ENCODE data around the gene ITGAL.
"Not testable (repeated sequence)": the region's sequence is repeated elsewhere in the genome, so short reads cannot be mapped to it uniquely, and the experiment has no call there.

The ITGAL gene

DNA sequence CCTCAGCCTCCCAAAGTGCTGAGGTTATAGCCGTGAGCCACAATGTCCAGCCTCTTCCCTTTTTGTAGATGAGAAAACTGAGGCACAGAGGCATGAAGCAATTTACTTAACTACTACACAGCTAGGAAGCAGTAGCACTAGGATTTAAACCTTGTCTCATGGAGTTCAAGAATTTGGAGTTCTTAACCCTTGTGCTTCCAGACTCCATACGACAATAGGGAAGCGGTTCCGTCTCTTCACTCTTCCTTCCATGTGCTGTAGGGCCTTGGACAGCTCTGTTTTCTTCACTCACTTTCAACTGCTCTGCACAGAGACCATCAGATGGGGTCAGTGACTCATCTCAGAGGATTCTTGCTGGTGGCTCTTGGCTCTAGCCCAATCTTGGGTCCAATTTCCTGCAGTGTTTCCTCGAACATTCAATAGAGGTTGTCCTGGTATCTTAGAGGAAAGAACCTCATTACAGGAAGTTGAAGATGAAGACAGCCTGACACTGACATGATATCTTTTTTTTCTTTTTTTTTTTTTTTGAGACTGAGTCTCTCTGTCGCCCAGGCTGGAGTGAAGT is 19.3 kb downstream of the ITGAL start:
- no peak for DNase-seq (ENCODE audit: low read depth in 2 of 2)

DNA sequence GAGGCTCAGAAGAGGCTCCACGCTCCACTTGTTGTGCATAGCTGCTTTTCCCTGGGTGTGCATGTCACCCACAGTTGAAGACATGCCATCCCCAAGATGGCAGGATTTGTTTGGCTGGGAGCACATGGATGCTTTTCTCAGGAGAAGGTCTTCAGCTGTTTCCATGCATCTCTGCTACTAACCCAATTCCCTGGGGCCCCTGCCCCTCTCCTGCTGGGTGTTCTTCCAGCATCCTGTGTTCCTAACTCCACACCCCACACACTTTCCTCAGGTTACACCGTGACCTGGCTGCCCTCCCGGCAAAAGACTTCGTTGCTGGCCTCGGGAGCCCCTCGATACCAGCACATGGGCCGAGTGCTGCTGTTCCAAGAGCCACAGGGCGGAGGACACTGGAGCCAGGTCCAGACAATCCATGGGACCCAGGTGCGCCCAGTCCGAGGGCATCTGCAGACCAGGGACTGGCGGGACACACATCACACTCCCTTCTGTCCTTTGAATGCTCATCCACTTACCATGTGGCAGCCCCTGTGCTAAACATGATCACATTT is 21.5 kb downstream of the ITGAL start:
- no peak for DNase-seq (ENCODE audit: low read depth in 2 of 2)

DNA sequence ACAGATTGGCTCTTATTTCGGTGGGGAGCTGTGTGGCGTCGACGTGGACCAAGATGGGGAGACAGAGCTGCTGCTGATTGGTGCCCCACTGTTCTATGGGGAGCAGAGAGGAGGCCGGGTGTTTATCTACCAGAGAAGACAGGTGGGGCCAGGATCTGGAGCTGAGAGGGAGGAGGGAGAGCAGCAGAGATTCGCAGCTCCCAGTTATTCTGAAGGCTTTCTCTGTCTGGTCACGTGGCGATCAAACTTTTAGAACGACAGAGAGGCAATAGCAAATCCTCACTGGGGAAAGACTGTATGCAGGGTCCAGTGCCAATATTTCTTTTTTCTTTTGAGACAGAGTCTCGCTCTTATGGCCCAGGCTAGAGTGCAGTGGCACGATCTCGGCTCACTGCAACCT is 22.2 kb downstream of the ITGAL start:
- no peak for DNase-seq (ENCODE audit: low read depth in 2 of 2)

DNA sequence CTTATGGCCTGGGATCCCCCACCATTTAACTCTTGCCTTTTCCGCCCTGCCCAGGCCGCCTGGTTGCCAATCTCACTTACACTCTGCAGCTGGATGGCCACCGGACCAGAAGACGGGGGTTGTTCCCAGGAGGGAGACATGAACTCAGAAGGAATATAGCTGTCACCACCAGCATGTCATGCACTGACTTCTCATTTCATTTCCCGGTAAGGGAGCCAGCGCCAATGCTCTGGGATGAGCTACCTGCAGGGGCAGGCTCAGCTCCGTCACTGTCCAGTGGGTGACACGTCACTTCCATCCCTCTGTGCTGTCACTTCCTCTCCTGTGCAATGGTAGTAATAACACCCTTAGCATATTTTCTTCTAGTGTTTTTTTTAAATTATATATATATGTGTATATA is 26.7 kb downstream of the ITGAL start:
- DNase-seq (ENCODE audit: low read depth in 2 of 2) = no peak

- DNase-seq (ENCODE audit: low read depth in 2 of 2) = no peak
Measured at GRCh38 chr16:30503403-30504296, 31.1 kb downstream of the ITGAL start.

DNA sequence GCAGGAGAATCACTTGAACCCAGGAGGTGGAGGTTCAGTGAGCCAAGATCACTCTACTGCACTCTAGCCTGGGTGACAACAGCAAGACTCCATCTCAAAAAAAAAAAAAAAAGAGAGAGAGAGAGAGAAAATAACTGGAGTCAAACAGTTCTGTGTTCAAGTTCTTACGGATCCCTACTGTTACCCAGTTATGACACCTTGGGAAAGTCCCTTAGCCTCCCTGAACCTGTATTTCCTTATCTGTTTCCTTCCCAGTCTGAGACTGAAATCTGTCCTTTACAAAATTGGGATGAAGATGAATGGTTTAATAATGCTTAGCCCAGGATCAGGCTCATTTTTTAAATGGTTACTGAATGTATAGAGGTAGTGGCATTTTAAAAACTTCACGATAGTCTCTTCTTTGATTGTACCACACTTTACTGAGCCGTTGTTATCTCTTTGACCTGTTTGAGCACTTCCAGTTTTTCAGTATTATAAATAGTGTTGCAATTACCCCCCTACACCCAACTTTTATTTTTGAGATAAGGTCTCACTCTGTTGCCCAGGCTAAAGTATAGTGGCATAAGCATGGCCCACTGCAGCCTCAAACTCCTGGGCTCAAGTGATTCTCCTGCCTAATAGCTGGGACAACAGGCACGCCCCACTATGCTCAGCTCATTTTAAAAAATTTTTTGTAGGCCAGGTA is 36.7 kb downstream of the ITGAL start:
- no peak for DNase-seq (ENCODE audit: low read depth in 2 of 2)

DNA sequence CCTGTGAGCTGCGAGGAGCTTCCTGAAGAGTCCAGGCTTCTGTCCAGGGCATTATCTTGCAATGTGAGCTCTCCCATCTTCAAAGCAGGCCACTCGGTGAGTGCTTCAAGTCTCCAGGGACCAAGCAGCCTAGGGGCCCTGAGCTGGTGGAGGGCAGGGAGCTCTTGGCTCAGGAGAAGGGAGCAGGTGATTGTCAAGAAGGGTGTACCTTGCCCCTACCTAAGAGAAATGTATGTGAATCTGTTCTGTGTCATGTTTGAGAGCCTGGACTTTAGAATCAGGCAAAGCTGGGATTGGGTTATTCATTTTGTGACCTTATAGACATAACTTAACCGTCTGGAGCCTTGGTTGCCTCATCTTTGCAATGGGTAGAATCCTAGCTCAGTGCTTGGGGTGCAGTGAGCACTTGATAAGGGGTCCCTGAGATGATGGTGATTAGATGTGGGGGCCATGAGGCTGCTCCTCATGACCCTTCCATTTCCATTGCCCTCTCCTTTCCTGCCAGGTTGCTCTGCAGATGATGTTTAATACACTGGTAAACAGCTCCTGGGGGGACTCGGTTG is 37.9 kb downstream of the ITGAL start:
- DNase-seq (ENCODE audit: low read depth in 2 of 2) = no peak

DNA sequence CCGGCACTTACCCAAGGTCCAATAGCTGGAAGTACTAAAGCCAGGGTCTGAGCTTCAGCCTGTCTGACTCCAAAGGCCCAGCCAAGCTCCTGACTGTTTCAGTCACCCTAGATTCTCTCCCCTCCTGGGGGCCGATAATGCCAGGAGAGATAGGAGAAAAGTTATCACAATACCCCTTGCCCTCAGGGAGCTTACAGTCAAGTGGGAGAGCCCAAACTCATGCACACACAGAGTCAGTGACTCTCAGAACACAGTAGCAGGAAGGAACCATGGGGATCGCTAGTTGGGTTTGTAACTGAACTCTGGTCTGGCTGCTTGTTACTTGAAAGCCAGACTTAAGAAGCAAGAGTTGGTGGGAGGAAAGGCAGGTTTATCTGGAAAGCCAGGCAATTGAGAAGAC is 39.0 kb downstream of the ITGAL start:
- DNase-seq (ENCODE audit: low read depth in 2 of 2) = no peak

DNA sequence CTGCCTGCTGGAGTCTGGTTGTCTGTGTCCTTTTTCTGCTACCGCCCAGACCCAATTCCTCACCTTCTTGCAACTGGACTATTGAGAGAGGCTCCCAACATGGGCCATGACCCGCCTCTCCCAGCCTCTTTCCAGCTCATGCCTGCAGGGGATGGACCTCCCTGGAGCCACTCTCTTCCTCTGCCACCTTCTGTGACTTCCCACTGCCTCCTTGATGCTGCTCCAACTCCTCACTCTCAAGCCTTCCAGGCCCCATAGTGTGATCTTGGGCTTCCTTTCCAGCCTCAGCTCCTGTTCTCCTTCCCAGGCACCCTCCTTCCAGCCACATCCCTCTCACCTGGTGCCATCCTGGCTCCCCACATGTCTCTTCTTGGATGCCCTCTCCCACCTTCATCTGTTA is 42.7 kb downstream of the ITGAL start:
- no peak for DNase-seq (ENCODE audit: low read depth in 2 of 2)

DNA sequence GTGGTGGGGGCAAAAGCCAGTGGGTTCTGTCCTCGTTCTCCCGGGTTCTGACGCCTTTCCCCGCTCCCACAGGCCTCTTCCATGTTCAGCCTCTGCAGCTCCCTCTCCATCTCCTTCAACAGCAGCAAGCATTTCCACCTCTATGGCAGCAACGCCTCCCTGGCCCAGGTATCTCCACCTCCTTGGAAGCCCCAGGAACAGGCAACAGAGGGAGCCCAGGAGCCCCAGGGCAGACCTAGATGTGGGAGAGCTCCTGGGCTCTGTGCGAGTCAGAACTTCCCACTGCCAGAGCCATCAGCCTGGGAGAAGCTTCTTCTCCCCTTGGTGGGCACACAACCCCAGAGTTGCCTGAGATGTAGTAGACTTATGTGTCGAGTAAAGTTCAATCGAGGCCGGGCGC is 46.0 kb downstream of the ITGAL start:
- DNase-seq (ENCODE audit: low read depth in 2 of 2) = no peak

GRCh38 chr16:30519120-30520049 is 46.8 kb downstream of the ITGAL start:
- no peak for DNase-seq (ENCODE audit: low read depth in 2 of 2)

DNA sequence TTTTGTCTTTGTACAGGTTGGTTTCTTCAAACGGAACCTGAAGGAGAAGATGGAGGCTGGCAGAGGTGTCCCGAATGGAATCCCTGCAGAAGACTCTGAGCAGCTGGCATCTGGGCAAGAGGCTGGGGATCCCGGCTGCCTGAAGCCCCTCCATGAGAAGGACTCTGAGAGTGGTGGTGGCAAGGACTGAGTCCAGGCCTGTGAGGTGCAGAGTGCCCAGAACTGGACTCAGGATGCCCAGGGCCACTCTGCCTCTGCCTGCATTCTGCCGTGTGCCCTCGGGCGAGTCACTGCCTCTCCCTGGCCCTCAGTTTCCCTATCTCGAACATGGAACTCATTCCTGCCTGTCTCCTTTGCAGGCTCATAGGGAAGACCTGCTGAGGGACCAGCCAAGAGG is 48.9 kb downstream of the ITGAL start:
- DNase-seq (ENCODE audit: low read depth in 2 of 2) = no peak

GRCh38 chr16:30521873-30522641 is 49.5 kb downstream of the ITGAL start:
- no peak for DNase-seq (ENCODE audit: low read depth in 2 of 2)

- DNase-seq (ENCODE audit: low read depth in 2 of 2) = not testable (repeated sequence)
Measured at GRCh38 chr16:30522702-30523463, 50.3 kb downstream of the ITGAL start.

DNA sequence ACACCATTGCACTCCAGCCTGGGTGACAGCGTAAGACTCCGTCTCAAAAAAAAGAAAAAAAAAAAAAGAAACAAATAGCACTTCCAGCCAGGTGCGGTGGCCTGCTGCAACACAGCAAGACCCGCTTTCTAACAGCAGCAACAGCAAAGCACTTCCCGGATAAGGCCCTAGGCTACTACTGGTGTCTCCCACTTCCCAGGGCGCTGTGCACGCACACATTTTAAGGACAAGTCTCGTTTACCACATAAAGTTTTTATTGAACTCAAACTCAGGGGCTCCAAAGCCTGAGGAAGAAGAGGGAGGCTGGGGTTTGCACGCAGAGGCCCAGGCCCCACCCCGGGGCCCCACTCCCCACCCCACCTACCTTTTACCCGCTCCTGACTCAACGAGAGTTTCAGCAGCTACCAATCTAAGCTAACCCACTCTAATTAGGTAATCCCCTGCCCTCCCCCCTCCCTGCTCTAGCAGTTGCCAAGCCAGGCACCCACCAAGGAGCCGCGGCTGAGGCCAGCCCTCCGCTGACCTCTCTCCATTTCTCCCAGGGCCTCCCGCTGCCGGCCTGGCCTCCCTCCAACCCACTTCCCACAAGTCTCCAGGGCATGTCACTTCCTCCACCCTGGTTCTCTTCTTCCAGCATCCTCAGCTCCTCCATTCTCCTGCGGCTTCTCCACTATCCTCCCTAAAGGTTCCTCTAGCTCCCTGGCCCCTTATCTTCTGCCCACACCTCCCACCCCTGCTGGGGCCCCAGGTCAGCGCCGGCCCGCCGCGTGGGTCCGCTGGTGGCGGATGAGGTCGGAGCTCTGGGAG is 51.4 kb downstream of the ITGAL start:
- DNase-seq (ENCODE audit: low read depth in 2 of 2) = no peak

GRCh38 chr16:30524575-30525568 is 52.3 kb downstream of the ITGAL start:
- DNase-seq (ENCODE audit: low read depth in 2 of 2) = no peak

GRCh38 chr16:30525844-30526136 is 53.2 kb downstream of the ITGAL start:
- no peak for DNase-seq (ENCODE audit: low read depth in 2 of 2)
